ENCODE results near the gene COQ9. TPM values are rescaled to one million over a fixed set of nuclear protein-coding genes. Genes with fewer than 3 reads are reported as not detected.
"Not testable (repeated sequence)": the region's sequence is repeated elsewhere in the genome, so short reads cannot be mapped to it uniquely, and the experiment has no call there.

Gene COQ9
- total and polyA plus RNA-seq, 4 donors = 22.0 to 48.2 (median 29.2) TPM

- ATAC-seq (ENCODE audit: low FRiP score) (no peak), DNase-seq (no peak)
- H3K36me3 ChIP-seq (ENCODE audit: control insufficient read depth in 1 of 2, insufficient read depth in 2 of 2, low read length in 1 of 2) = no peaks in the 10 kb centered on the region
- no peak overlapping the region for H3K4me3 ChIP-seq (ENCODE audit: low read length in 2 of 2)
- no peak overlapping the region for H3K27ac ChIP-seq (ENCODE audit: low read depth in 1 of 2, low read length in 2 of 2)
- no peaks in the 10 kb centered on the region for H3K9me3 ChIP-seq (ENCODE audit: control insufficient read depth, low read length)
- 75 to 84% methylated on average over 13 of the region's 13 CpGs for WGBS, 2 donors
- no peaks in the 10 kb centered on the region for H3K4me1 ChIP-seq (ENCODE audit: control insufficient read depth in 1 of 2, insufficient read depth in 2 of 2, low read length in 2 of 2)
- no peaks in the 10 kb centered on the region for H3K27me3 ChIP-seq (ENCODE audit: control insufficient read depth in 1 of 2, insufficient read depth in 2 of 2, low read length in 1 of 2)
- intact Hi-C loops (cut with DNase I) = no loop called here
These were observed 49.8 kb downstream of the COQ9 start for GRCh38 chr16:57497121-57497520.

GRCh38 chr16:57498031-57498430 is 50.8 kb downstream of the COQ9 start:
- WGBS, 2 donors = 95 to 96% methylated on average over 4 of the region's 4 CpGs
- DNase-seq = no peak

GRCh38 chr16:57499941-57500340 is 52.7 kb downstream of the COQ9 start:
- ATAC-seq (ENCODE audit: low FRiP score); H3K27ac ChIP-seq (ENCODE audit: low read depth in 1 of 2, low read length in 2 of 2); H3K4me1 ChIP-seq (ENCODE audit: control insufficient read depth in 1 of 2, insufficient read depth in 2 of 2, low read length in 2 of 2); H3K36me3 ChIP-seq (ENCODE audit: control insufficient read depth in 1 of 2, insufficient read depth in 2 of 2, low read length in 1 of 2); H3K27me3 ChIP-seq (ENCODE audit: control insufficient read depth in 1 of 2, insufficient read depth in 2 of 2, low read length in 1 of 2); H3K4me3 ChIP-seq (ENCODE audit: low read length in 2 of 2); intact Hi-C loops (cut with DNase I); H3K9me3 ChIP-seq (ENCODE audit: control insufficient read depth, low read length); DNase-seq: not testable (repeated sequence)
- 91 to 92% methylated on average over 11 of the region's 11 CpGs for WGBS, 2 donors

More at GRCh38 chr16:57498031-57498430, 50.8 kb downstream of the COQ9 start:
- Histone ChIP-seq H3K9me3 (ENCODE audit: control insufficient read depth, low read length) (no peaks in the 10 kb centered on the region), H3K4me1 (ENCODE audit: control insufficient read depth in 1 of 2, insufficient read depth in 2 of 2, low read length in 2 of 2) (no peaks in the 10 kb centered on the region), H3K27me3 (ENCODE audit: control insufficient read depth in 1 of 2, insufficient read depth in 2 of 2, low read length in 1 of 2) (no peaks in the 10 kb centered on the region), H3K4me3 (ENCODE audit: low read length in 2 of 2) (no peak overlapping the region), H3K36me3 (ENCODE audit: control insufficient read depth in 1 of 2, insufficient read depth in 2 of 2, low read length in 1 of 2) (no peaks in the 10 kb centered on the region), H3K27ac (ENCODE audit: low read depth in 1 of 2, low read length in 2 of 2) (no peak overlapping the region)
- intact Hi-C loops (cut with DNase I) = no loop called here
- no peak for ATAC-seq (ENCODE audit: low FRiP score)

GRCh38 chr16:57500578-57501111 is 53.4 kb downstream of the COQ9 start:
- H3K4me1 ChIP-seq (ENCODE audit: control insufficient read depth in 1 of 2, insufficient read depth in 2 of 2, low read length in 2 of 2) = no peaks in the 10 kb centered on the region
- H3K36me3 ChIP-seq (ENCODE audit: control insufficient read depth in 1 of 2, insufficient read depth in 2 of 2, low read length in 1 of 2) = no peaks in the 10 kb centered on the region
- DNase-seq (no peak), ATAC-seq (ENCODE audit: low FRiP score) (no peak)
- WGBS, 2 donors = 78 to 80% methylated on average over 9 of the region's 9 CpGs
- intact Hi-C loops (cut with DNase I) = no loop called here
- H3K27me3 ChIP-seq (ENCODE audit: control insufficient read depth in 1 of 2, insufficient read depth in 2 of 2, low read length in 1 of 2) = no peaks in the 10 kb centered on the region
- H3K27ac ChIP-seq (ENCODE audit: low read depth in 1 of 2, low read length in 2 of 2) = no peak overlapping the region
- H3K9me3 ChIP-seq (ENCODE audit: control insufficient read depth, low read length) = no peaks in the 10 kb centered on the region
- no peak overlapping the region for H3K4me3 ChIP-seq (ENCODE audit: low read length in 2 of 2)

- Histone ChIP-seq H3K36me3 (ENCODE audit: control insufficient read depth in 1 of 2, insufficient read depth in 2 of 2, low read length in 1 of 2) (no peaks in the 10 kb centered on the region), H3K27ac (ENCODE audit: low read depth in 1 of 2, low read length in 2 of 2) (no peak overlapping the region), H3K9me3 (ENCODE audit: control insufficient read depth, low read length) (no peaks in the 10 kb centered on the region), H3K4me1 (ENCODE audit: control insufficient read depth in 1 of 2, insufficient read depth in 2 of 2, low read length in 2 of 2) (no peaks in the 10 kb centered on the region), H3K27me3 (ENCODE audit: control insufficient read depth in 1 of 2, insufficient read depth in 2 of 2, low read length in 1 of 2) (no peaks in the 10 kb centered on the region), H3K4me3 (ENCODE audit: low read length in 2 of 2) (no peak overlapping the region)
- intact Hi-C loops (cut with DNase I) = no loop called here
- 81 to 83% methylated on average over 7 of the region's 7 CpGs for whole genome bisulfite sequencing, 2 donors
- DNase-seq = no peak
- no peak for ATAC-seq (ENCODE audit: low FRiP score)
These were observed 54.2 kb downstream of the COQ9 start for GRCh38 chr16:57501492-57501891.

GRCh38 chr16:57502048-57502775 is 54.9 kb downstream of the COQ9 start:
- H3K27me3 ChIP-seq (ENCODE audit: control insufficient read depth in 1 of 2, insufficient read depth in 2 of 2, low read length in 1 of 2) = no peaks in the 10 kb centered on the region
- no peak overlapping the region for H3K4me3 ChIP-seq (ENCODE audit: low read length in 2 of 2)
- no peaks in the 10 kb centered on the region for H3K9me3 ChIP-seq (ENCODE audit: control insufficient read depth, low read length)
- 76 to 77% methylated on average over 12 of the region's 12 CpGs for WGBS, 2 donors
- no peak for DNase-seq
- ATAC-seq (ENCODE audit: low FRiP score) = no peak
- intact Hi-C loops (cut with DNase I) = no loop called here
- no peak overlapping the region for H3K27ac ChIP-seq (ENCODE audit: low read depth in 1 of 2, low read length in 2 of 2)
- no peaks in the 10 kb centered on the region for H3K36me3 ChIP-seq (ENCODE audit: control insufficient read depth in 1 of 2, insufficient read depth in 2 of 2, low read length in 1 of 2)
- H3K4me1 ChIP-seq (ENCODE audit: control insufficient read depth in 1 of 2, insufficient read depth in 2 of 2, low read length in 2 of 2) = no peaks in the 10 kb centered on the region

- Histone ChIP-seq H3K9me3 (ENCODE audit: control insufficient read depth, low read length) (no peaks in the 10 kb centered on the region), H3K27ac (ENCODE audit: low read depth in 1 of 2, low read length in 2 of 2) (no peak overlapping the region), H3K36me3 (ENCODE audit: control insufficient read depth in 1 of 2, insufficient read depth in 2 of 2, low read length in 1 of 2) (no peaks in the 10 kb centered on the region), H3K27me3 (ENCODE audit: control insufficient read depth in 1 of 2, insufficient read depth in 2 of 2, low read length in 1 of 2) (no peaks in the 10 kb centered on the region), H3K4me1 (ENCODE audit: control insufficient read depth in 1 of 2, insufficient read depth in 2 of 2, low read length in 2 of 2) (no peaks in the 10 kb centered on the region), H3K4me3 (ENCODE audit: low read length in 2 of 2) (no peak overlapping the region)
- 68 to 72% methylated on average over 15 of the region's 15 CpGs for WGBS, 2 donors
- no peak for ATAC-seq (ENCODE audit: low FRiP score)
- intact Hi-C loops (cut with DNase I) = no loop called here
- DNase-seq = no peak
These were observed 56.1 kb downstream of the COQ9 start for GRCh38 chr16:57503366-57503765.

GRCh38 chr16:57504001-57504400 is 56.7 kb downstream of the COQ9 start:
- intact Hi-C loops (cut with DNase I) = no loop called here
- Histone ChIP-seq H3K9me3 (ENCODE audit: control insufficient read depth, low read length) (no peaks in the 10 kb centered on the region), H3K27me3 (ENCODE audit: control insufficient read depth in 1 of 2, insufficient read depth in 2 of 2, low read length in 1 of 2) (no peaks in the 10 kb centered on the region), H3K4me3 (ENCODE audit: low read length in 2 of 2) (no peak overlapping the region), H3K36me3 (ENCODE audit: control insufficient read depth in 1 of 2, insufficient read depth in 2 of 2, low read length in 1 of 2) (no peaks in the 10 kb centered on the region), H3K4me1 (ENCODE audit: control insufficient read depth in 1 of 2, insufficient read depth in 2 of 2, low read length in 2 of 2) (no peaks in the 10 kb centered on the region), H3K27ac (ENCODE audit: low read depth in 1 of 2, low read length in 2 of 2) (no peak overlapping the region)
- 71 to 75% methylated on average over 6 of the region's 6 CpGs for WGBS, 2 donors
- DNase-seq = no peak
- no peak for ATAC-seq (ENCODE audit: low FRiP score)

- H3K9me3 ChIP-seq (ENCODE audit: control insufficient read depth, low read length) = no peaks in the 10 kb centered on the region
- H3K36me3 ChIP-seq (ENCODE audit: control insufficient read depth in 1 of 2, insufficient read depth in 2 of 2, low read length in 1 of 2) = no peaks in the 10 kb centered on the region
- DNase-seq (no peak), ATAC-seq (ENCODE audit: low FRiP score) (no peak)
- intact Hi-C loops (cut with DNase I) = no loop called here
- WGBS, 2 donors = 83 to 85% methylated on average over 5 of the region's 5 CpGs
- H3K27me3 ChIP-seq (ENCODE audit: control insufficient read depth in 1 of 2, insufficient read depth in 2 of 2, low read length in 1 of 2) = no peaks in the 10 kb centered on the region
- no peaks in the 10 kb centered on the region for H3K4me1 ChIP-seq (ENCODE audit: control insufficient read depth in 1 of 2, insufficient read depth in 2 of 2, low read length in 2 of 2)
- H3K27ac ChIP-seq (ENCODE audit: low read depth in 1 of 2, low read length in 2 of 2) = no peak overlapping the region
- H3K4me3 ChIP-seq (ENCODE audit: low read length in 2 of 2) = no peak overlapping the region
These were observed 57.2 kb downstream of the COQ9 start for GRCh38 chr16:57504491-57504890.

Data from aorta (tissue), 5 donors.